SH-SY5Y (cell line): ENCODE measurements around the gene TCF25.

Experiments used
- GATA2 ChIP-seq: IDR thresholded peaks from 2 replicates; pipeline ENCODE4 v1.6.1; 2011; ENCODE audit warnings: mild to moderate bottlenecking, low read depth, low read length
- GATA3 ChIP-seq: IDR thresholded peaks from 2 replicates; pipeline ENCODE4 v1.6.1; 2011; ENCODE audit warnings: low read depth, mild to moderate bottlenecking, low read length, moderate library complexity

DNA sequence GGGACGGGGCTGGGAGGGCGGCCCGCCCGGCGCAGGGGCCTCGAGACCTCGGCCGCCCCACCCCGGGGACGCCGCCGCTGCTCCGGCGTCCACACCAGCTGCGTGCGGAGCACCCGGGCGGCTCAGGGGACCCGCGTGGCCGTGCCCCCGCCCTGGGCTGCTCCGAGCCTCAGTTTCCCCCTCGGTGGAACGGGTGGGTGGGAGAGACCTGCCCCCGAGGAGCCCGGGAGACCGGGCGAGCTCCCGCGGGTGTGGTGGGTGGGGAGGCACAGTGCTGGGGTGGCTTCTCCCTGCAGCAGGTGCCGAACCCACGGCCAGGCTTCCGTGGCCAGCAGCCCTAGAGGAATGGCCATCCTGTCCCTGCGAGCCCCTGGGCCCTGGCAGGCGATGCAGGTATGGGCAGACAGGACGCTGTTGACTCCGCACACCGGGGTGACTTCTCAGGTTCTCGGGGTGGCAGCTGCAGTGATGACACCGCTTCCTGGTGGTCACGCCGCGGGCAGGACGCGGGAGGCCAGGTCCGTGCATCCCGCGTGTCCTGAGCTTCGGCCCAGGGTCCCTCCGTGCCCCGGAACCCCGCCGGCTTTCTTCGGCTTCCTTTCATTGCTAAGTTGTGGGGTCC, 75.8 kb downstream of the TCF25 start:
- TF ChIP-seq GATA2, result no peak
- TF ChIP-seq GATA3, result no peak
